HCT116 (cell line): Measurements from ENCODE around the gene PMPCB. TPM values are rescaled to one million over a fixed set of nuclear protein-coding genes. Genes with fewer than 3 reads are reported as not detected.

Source experiments
- ATAC-seq: fragments of 200-7000 bp; cut with Tn5 transposase; 2 replicates; pipeline ENCODE4 v1.9.1; 2020; ENCODE audit warnings: mild to moderate bottlenecking, moderate library complexity
- BruUV-seq: library from RNA; stranded (reverse); fragments of 400-500 nt; replicated peaks from 2 replicates; lab custom pipeline; 2021; lab: Mats Ljungman, UMichigan
- CTCF ChIA-PET: fragments of 300-600 bp; sonication (Branson Sonifier 250); formaldehyde crosslinking; loops from one replicate; lab custom pipeline; 2021; ENCODE audit warnings: antibody characterized with exemption; lab: Charles Lee
- POLR2A ChIA-PET: fragments of 300-600, 350-600 bp; sonication (Branson Sonifier 250); formaldehyde crosslinking; loops from one replicate; lab custom pipeline; 2021; ENCODE audit warnings: antibody characterized with exemption; lab: Charles Lee
- RAD21 ChIA-PET, 2 experiments: fragments of 300-600 bp; sonication (Branson Sonifier 250); formaldehyde crosslinking; loops; one replicate each; lab custom pipeline; 2023; ENCODE audit warnings: low total read pairs in 2 of 2; ENCODE audit not compliant: uncharacterized antibody in 2 of 2, unreplicated experiment in 2 of 2, low non-redundant PET in 1 of 2; lab: Charles Lee
- DNase-seq: peaks from one replicate; pipeline ENCODE4 v3.0.0-alpha.2; 2010; ENCODE audit warnings: low read depth, low spot score
- H2AFZ ChIP-seq: fragments of 200-600 bp; shearing (Covaris generic), sonication (generic); 2 replicates; pipeline ENCODE4 v1.6.1; 2017; ENCODE audit warnings: low read depth, mixed run types, mixed read lengths, antibody characterized with exemption, low read length; ENCODE audit not compliant: poor library complexity, severe bottlenecking
- H3K27ac ChIP-seq: 2 replicates; pipeline ENCODE4 v1.5.1; 2012; ENCODE audit warnings: low read depth, low read length
- H3K27me3 ChIP-seq: fragments of 200-600 bp; sonication (generic); 2 replicates; pipeline ENCODE4 v1.6.1; 2016; ENCODE audit warnings: mixed run types, low read length, mixed read lengths; ENCODE audit not compliant: insufficient read depth
- H3K36me3 ChIP-seq, 2 experiments: fragments of 200-500 bp in 1 of 2; fragments of 200-600 bp in 1 of 2; sonication (Bioruptor generic) in 1 of 2; sonication (generic) in 1 of 2; 2 replicates each; pipeline versions ENCODE4 v1.5.1 to v1.6.1; 2014 to 2016; ENCODE audit warnings: low read length in 2 of 2, inconsistent platforms in 1 of 2, mixed read lengths in 1 of 2, mixed run types in 1 of 2; ENCODE audit not compliant: insufficient read depth in 2 of 2, control insufficient read depth in 1 of 2
- H3K4me1 ChIP-seq, 2 experiments: fragments of 200-600 bp in 1 of 2; sonication (generic) in 1 of 2; 2 replicates each; pipeline versions ENCODE4 v1.5.1 to v1.6.1; 2012 to 2017; ENCODE audit warnings: low read length in 2 of 2, inconsistent platforms in 1 of 2, mild to moderate bottlenecking in 1 of 2, mixed read lengths in 1 of 2, mixed run types in 1 of 2, moderate library complexity in 1 of 2; ENCODE audit not compliant: insufficient read depth in 2 of 2, control insufficient read depth in 1 of 2
- H3K4me2 ChIP-seq: fragments of 200-600 bp; sonication (generic); 2 replicates; pipeline ENCODE4 v1.6.1; 2017; ENCODE audit warnings: mixed run types, low read length, mixed read lengths
- H3K4me3 ChIP-seq, 2 experiments: fragments of 200-600 bp in 1 of 2; sonication (generic) in 1 of 2; replicated peaks in 1 of 2; 2 replicates each; pipeline ENCODE4 v1.5.1; 2011 to 2016; ENCODE audit warnings: low read length in 2 of 2, control low read depth in 1 of 2, low read depth in 1 of 2, mild to moderate bottlenecking in 1 of 2, mixed read lengths in 1 of 2, mixed run types in 1 of 2
- H3K79me2 ChIP-seq: fragments of 200-600 bp; sonication (generic); 2 replicates; pipeline ENCODE4 v1.6.1; 2017; ENCODE audit warnings: mild to moderate bottlenecking, mixed run types, low read length, moderate library complexity, mixed read lengths; ENCODE audit not compliant: insufficient read depth
- H3K9ac ChIP-seq: fragments of 200-600 bp; sonication (generic); 2 replicates; pipeline ENCODE4 v1.6.1; 2016; ENCODE audit warnings: low read length, mixed read lengths
- H3K9me2 ChIP-seq: fragments of 200-600 bp; sonication (generic), shearing (Covaris generic); 2 replicates; pipeline ENCODE4 v1.6.1; 2017; ENCODE audit warnings: mixed run types, mild to moderate bottlenecking, moderate library complexity; ENCODE audit not compliant: insufficient read depth
- H3K9me3 ChIP-seq, 2 experiments: fragments of 200-500 bp in 1 of 2; fragments of 200-600 bp in 1 of 2; sonication (Bioruptor generic) in 1 of 2; sonication (generic) in 1 of 2; 2 replicates each; pipeline ENCODE4 v1.6.1; 2014 to 2017; ENCODE audit warnings: low read length in 2 of 2, mixed read lengths in 2 of 2, inconsistent platforms in 1 of 2, low read depth in 1 of 2, mild to moderate bottlenecking in 1 of 2, mixed run types in 1 of 2, moderate library complexity in 1 of 2; ENCODE audit not compliant: control insufficient read depth in 1 of 2, insufficient read depth in 1 of 2
- H4K20me1 ChIP-seq: fragments of 200-600 bp; sonication (generic), shearing (Covaris generic); 2 replicates; pipeline ENCODE4 v1.6.1; 2017; ENCODE audit warnings: mixed run types, mild to moderate bottlenecking, moderate library complexity; ENCODE audit not compliant: insufficient read depth
- CBX3 ChIP-seq: IDR thresholded peaks from 2 replicates; pipeline ENCODE4 v1.6.1; 2012; ENCODE audit warnings: low read depth
- ELF1 ChIP-seq: IDR thresholded peaks from 2 replicates; pipeline ENCODE4 v1.6.1; 2012; ENCODE audit warnings: low read depth, borderline replicate concordance
- FOSL1 ChIP-seq: IDR thresholded peaks from 2 replicates; pipeline ENCODE4 v1.6.1; 2012; ENCODE audit warnings: low read depth
- POLR2AphosphoS5 ChIP-seq: IDR thresholded peaks from 2 replicates; pipeline ENCODE4 v1.6.1; 2011; ENCODE audit warnings: mild to moderate bottlenecking, low read depth, low read length, moderate library complexity
- YY1 ChIP-seq: IDR thresholded peaks from 2 replicates; pipeline ENCODE4 v1.6.1; 2011; ENCODE audit warnings: low read length, low read depth, moderate library complexity, mild to moderate bottlenecking; ENCODE audit not compliant: insufficient replicate concordance; ENCODE audit errors: extremely low read depth
- ZFX ChIP-seq: fragments of 450-650 bp; IDR thresholded peaks from 2 replicates; pipeline ENCODE4 v1.6.1; 2017
- intact Hi-C: fragments of 100-400 bp; cut with micrococcal nuclease; formaldehyde crosslinking; loops from 2 replicates; pipeline ENCODE4 v1.10.0; 2022
- total RNA-seq: library from RNA; stranded (reverse); gene quantifications from one replicate; pipeline ENCODE4 v1.2.1, GENCODE V29; 2021; ENCODE audit not compliant: unreplicated experiment

PMPCB gene
- total RNA-seq, 1 experiment from 2014 or later, result 73.9 TPM

DNA sequence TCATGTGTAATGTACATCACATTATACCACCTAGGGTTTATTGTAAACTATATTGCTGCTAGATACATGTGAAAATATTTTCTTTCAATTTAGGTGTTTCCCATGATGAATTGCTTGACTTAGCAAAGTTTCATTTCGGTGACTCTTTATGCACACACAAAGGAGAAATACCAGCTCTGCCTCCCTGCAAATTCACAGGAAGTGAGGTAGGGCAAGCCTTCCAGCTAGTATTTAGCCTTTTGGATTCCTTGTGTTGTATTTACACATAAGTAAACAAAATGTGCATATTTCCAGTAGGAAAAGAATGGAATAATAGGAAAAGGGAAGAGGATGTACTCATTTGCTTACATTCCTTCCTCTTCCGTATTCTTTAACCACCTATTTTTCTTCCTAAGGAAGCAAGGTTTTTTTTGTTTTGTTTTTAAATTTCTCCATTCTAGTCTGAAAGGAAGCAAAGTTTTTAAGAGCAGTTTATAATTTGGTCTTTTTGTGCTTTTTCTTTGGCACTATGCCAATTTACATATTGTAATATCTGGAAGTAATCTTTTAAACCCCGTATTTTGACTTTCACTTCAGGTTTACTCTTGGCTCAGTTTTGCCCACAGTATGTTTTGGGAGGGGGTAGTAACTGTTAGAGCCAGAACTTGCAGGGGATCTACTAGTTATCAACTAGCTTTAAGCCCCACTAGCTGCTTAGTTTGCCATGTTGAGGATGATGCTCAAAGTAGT, 10.4 kb downstream of the PMPCB start:
- ATAC-seq (no peak), DNase-seq (no peak)
- Histone ChIP-seq H3K27ac (no peak overlapping the region), H2AFZ (no peak overlapping the region), H4K20me1 (peaks cover 9% of the 10 kb centered on the region; the same call in 1 of the 2 replicates), H3K4me3 (no peak overlapping the region), H3K27me3 (no peaks in the 10 kb centered on the region)
- ChIA-PET CTCF (no interaction called here), RAD21 (no interaction called here), POLR2A (no interaction called here)
- no TSS peak for BruUV-seq
- no peak for TF ChIP-seq FOSL1
- TF ChIP-seq POLR2AphosphoS5, result peak; percentile 12; the same call in 1 of the 2 replicates
- TF ChIP-seq, all 23 proteins: peak for 1
- intact Hi-C loops, result no loop called here
- Histone ChIP-seq H3K4me1 (peaks cover 5 to 15% of the 10 kb centered on the region in 2 experiments; a peak in 2 of 4 replicates), H3K79me2 (peaks cover 73% of the 10 kb centered on the region), H3K9ac (no peak overlapping the region), H3K9me3 (no peaks in the 10 kb centered on the region), H3K4me2 (no peak overlapping the region), H3K9me2 (no peaks in the 10 kb centered on the region), H3K36me3 (peaks cover 54 to 68% of the 10 kb centered on the region in 2 experiments)

DNA sequence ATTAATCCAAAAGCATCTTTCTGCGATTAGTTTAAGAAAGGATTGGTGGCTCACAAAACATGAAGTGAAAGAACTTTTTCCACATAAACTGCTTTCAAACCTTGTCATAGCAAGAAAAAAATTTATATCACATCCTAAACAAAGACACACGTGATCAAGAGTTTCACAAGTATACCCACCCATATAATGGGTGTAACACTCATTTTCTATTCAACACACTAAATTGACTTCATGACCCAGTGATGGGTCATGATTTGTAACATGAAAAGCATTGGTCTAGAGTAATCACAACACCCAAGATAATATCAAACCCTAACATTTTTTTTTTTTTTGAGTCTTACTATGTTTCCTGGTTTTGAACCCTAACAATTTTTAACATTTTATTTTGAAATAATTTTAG, 17.6 kb downstream of the PMPCB start:
- intact Hi-C loops, result no loop called here
- H2AFZ ChIP-seq, result no peak overlapping the region
- no peaks in the 10 kb centered on the region for H3K4me1 ChIP-seq
- no peaks in the 10 kb centered on the region for H3K9me3 ChIP-seq
- H4K20me1 ChIP-seq, result peaks cover 12% of the 10 kb centered on the region; the same call in 1 of the 2 replicates
- BruUV-seq, result no TSS peak
- H3K4me2 ChIP-seq, result no peak overlapping the region
- no peak overlapping the region for H3K4me3 ChIP-seq
- H3K36me3 ChIP-seq, result peaks cover 64 to 90% of the 10 kb centered on the region in 2 experiments
- CTCF ChIA-PET, result interaction anchor here (1.1 kb wide), 1 partner anchor 9 kb away, joined by 3 read pairs; no protein-coding TSS in a partner anchor
- no peaks in the 10 kb centered on the region for H3K9me2 ChIP-seq
- H3K9ac ChIP-seq, result no peak overlapping the region
- no peaks in the 10 kb centered on the region for H3K27me3 ChIP-seq
- ATAC-seq (no peak), DNase-seq (no peak)
- POLR2A ChIA-PET, result no interaction called here
- TF ChIP-seq CBX3, result no peak
- TF ChIP-seq ELF1, result no peak
- no peak for TF ChIP-seq YY1
- no peak for TF ChIP-seq ZFX
- RAD21 ChIA-PET, result interaction anchor here in 1 of 2 experiments (0.7 kb wide), 1 partner anchor 556 kb away, joined by 3 read pairs; no protein-coding TSS in a partner anchor
- H3K79me2 ChIP-seq, result peaks cover 61% of the 10 kb centered on the region
- no peak overlapping the region for H3K27ac ChIP-seq
